ENCODE measurements around the gene GSTA1.
"Not testable (repeated sequence)": the region's sequence is repeated elsewhere in the genome, so short reads cannot be mapped to it uniquely, and the experiment has no call there.

GRCh38 chr6:52799272-52799671, 4.3 kb downstream of the GSTA1 start:
- TF ChIP-seq POLR2A, POLR2AphosphoS5 (IDR thresholded peaks at IDR 0.05; ENCODE audit: low read depth, low read length): not testable (repeated sequence)
